HG03095 (cell line): ENCODE data around the gene SUN5.
"Not testable (repeated sequence)": the region's sequence is repeated elsewhere in the genome, so short reads cannot be mapped to it uniquely, and the experiment has no call there.

Source experiments
- ATAC-seq: cut with Tn5 transposase; IDR thresholded peaks from one replicate; pipeline ENCODE4 v1.9.1; 2021; ENCODE audit warnings: moderate library complexity; ENCODE audit not compliant: unreplicated experiment

The SUN5 gene

GRCh38 chr20:32965581-32966373, 38.5 kb downstream of the SUN5 start:
- no peak for ATAC-seq

GRCh38 chr20:32965115-32965514, 39.1 kb downstream of the SUN5 start:
- no peak for ATAC-seq

- ATAC-seq: no peak
Measured at GRCh38 chr20:32964575-32964974, 39.7 kb downstream of the SUN5 start.

- ATAC-seq: no peak
Measured at GRCh38 chr20:32963176-32963575, 41.1 kb downstream of the SUN5 start.

GRCh38 chr20:32962646-32963045, 41.6 kb downstream of the SUN5 start:
- ATAC-seq: not testable (repeated sequence)

- no peak for ATAC-seq
Measured at GRCh38 chr20:32962053-32962452, 42.2 kb downstream of the SUN5 start.

- no peak for ATAC-seq
Measured at GRCh38 chr20:32960849-32961731, 43.1 kb downstream of the SUN5 start.

- ATAC-seq: no peak
Measured at GRCh38 chr20:32960222-32960518, 44.1 kb downstream of the SUN5 start.

GRCh38 chr20:32959351-32960221, 44.6 kb downstream of the SUN5 start:
- ATAC-seq: no peak

- no peak for ATAC-seq
Measured at GRCh38 chr20:32958574-32958973, 45.7 kb downstream of the SUN5 start.

GRCh38 chr20:32957459-32957858, 46.8 kb downstream of the SUN5 start:
- ATAC-seq: no peak

- not testable (repeated sequence) for ATAC-seq
Measured at GRCh38 chr20:32950539-32950938, 53.7 kb downstream of the SUN5 start.

- no peak for ATAC-seq
Measured at GRCh38 chr20:32946629-32947028, 57.6 kb downstream of the SUN5 start.

GRCh38 chr20:32945710-32946221, 58.5 kb downstream of the SUN5 start:
- ATAC-seq: no peak

GRCh38 chr20:32943490-32944052, 60.7 kb downstream of the SUN5 start:
- no peak for ATAC-seq

GRCh38 chr20:32941155-32941885, 62.9 kb downstream of the SUN5 start:
- no peak for ATAC-seq

GRCh38 chr20:32934580-32934979, 69.7 kb downstream of the SUN5 start:
- ATAC-seq: no peak
